Measurements from ENCODE around the gene ZWILCH. TPM values are rescaled to one million over a fixed set of nuclear protein-coding genes. Genes with fewer than 3 reads are reported as not detected.

Gene ZWILCH
- total and polyA plus RNA-seq, 2 of the 4 experiments (the other 2 are of a cell fraction), result 10.5 to 22.2 TPM

DNA sequence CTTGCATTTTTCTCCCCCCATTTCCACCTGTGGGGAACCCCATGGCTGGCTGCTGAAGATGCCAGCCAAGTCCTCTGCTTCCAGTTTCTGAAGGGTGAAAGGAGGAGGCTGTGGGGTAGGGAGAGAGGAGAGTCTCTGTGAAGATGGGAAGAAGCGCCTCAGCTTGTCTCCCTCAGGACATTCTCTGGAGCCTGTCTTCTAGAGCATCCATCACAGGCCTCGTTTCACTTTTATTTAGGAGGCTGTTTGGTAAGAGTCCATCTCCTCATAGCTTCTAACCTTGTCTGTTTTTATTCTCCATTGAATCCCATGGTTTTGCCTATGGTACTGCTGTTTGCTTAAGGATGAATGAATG, 69.4 kb downstream of the ZWILCH start:
- intact Hi-C loops (cut with micrococcal nuclease) (no loop called here), in situ Hi-C loops (cut with MboI; ENCODE audit: low sequenced_read_pairs) (no loop called here), dilution Hi-C loops (cut with HindIII; ENCODE audit: low sequenced_read_pairs, unreplicated experiment) (no loop called here)
- Histone ChIP-seq H4K91ac (ENCODE audit: insufficient read depth, low read depth, low read length) (no peak overlapping the region), H3K23ac (ENCODE audit: low read depth, low read length) (no peak overlapping the region), H3K27ac (ENCODE audit: insufficient read depth, low read length) (no peak overlapping the region), H3K18ac (ENCODE audit: low read depth, low read length) (no peak overlapping the region; the same call in 1 of the 2 replicates), H3K4ac (ENCODE audit: low read depth, low read length) (peak overlapping the region; percentile 38; the same call in 1 of the 2 replicates), H2AK9ac (replicated peaks; ENCODE audit: low read depth, low read length, poor library complexity) (no peak overlapping the region), H3K4me3 (ENCODE audit: insufficient read depth, low read depth, low read length) (no peak overlapping the region), H2AK5ac (ENCODE audit: low read depth, low read length) (peak overlapping the region; percentile 64; the same call in 1 of the 2 replicates), H2AFZ (replicated peaks; ENCODE audit: low read length, poor library complexity) (peak overlapping the region; percentile 78), H3K27me3 (ENCODE audit: control insufficient read depth, insufficient read depth, low read length) (no peaks in the 10 kb centered on the region), H3K79me1 (ENCODE audit: low read depth in 1 of 2, low read length in 2 of 2) (no peaks in the 10 kb centered on the region), H3K9ac (ENCODE audit: low read depth, low read length) (no peak overlapping the region), H2BK15ac (ENCODE audit: low read depth, low read length) (peak overlapping the region; percentile 60; the same call in 1 of the 3 replicates), H4K20me1 (ENCODE audit: insufficient read depth, low read length) (no peaks in the 10 kb centered on the region; the same call in 1 of the 2 replicates), H4K8ac (ENCODE audit: low read depth in 2 of 2, low read length in 2 of 2) (peak overlapping the region; percentile 59 to 67; a peak in 2 of 4 replicates), H2BK120ac (ENCODE audit: low read depth, low read length) (peak overlapping the region; percentile 8; the same call in 1 of the 2 replicates), H3K9me3 (ENCODE audit: control insufficient read depth, insufficient read depth, low read length) (no peaks in the 10 kb centered on the region), H3K36me3 (ENCODE audit: control insufficient read depth, insufficient read depth, low read length) (no peaks in the 10 kb centered on the region), H2BK20ac (ENCODE audit: low read depth, low read length) (no peak overlapping the region), H3K14ac (replicated peaks; ENCODE audit: low read depth, low read length) (peak overlapping the region; percentile 17; the same call in 1 of the 2 replicates), H3K56ac (ENCODE audit: extremely low read depth, insufficient read depth, low read length) (no peak overlapping the region), H3K4me1 (ENCODE audit: control insufficient read depth, insufficient read depth, low read length) (peaks cover 18% of the 10 kb centered on the region), H4K5ac (ENCODE audit: low read depth, low read length) (no peak overlapping the region), H2BK5ac (ENCODE audit: low read depth, low read length, poor library complexity, severe bottlenecking) (no peak overlapping the region), H3K9me1 (ENCODE audit: insufficient read depth, low read length) (peaks cover 16% of the 10 kb centered on the region), H3K4me2 (ENCODE audit: low read depth, low read length) (no peak overlapping the region)
- WGBS, 2 experiments (ENCODE audit: extremely low coverage in 2 of 2, insufficient read length in 1 of 2), result no CpG with 5 or more reads among the region's 2 CpGs
- no TSS peak for BruUV-seq (replicated peaks)
- ATAC-seq (ENCODE audit: low read depth) (no peak; the same call in 1 of the 2 replicates), DNase-seq (no peak)
- ChIA-PET POLR2A (ENCODE audit: unreplicated experiment) (no interaction called here), CTCF (interaction anchor here (0.7 kb wide), 1 partner anchor 8 kb away, joined by 3 read pairs; no protein-coding TSS in a partner anchor)
- TF ChIP-seq POLR2A (IDR thresholded peaks at IDR 0.05; ENCODE audit: low read depth, low read length) (no peak), FOS (IDR thresholded peaks at IDR 0.05; ENCODE audit: low read depth, low read length) (no peak), MAFK (IDR thresholded peaks at IDR 0.05; ENCODE audit: low read depth, low read length) (no peak), CHD1 (IDR thresholded peaks at IDR 0.05; ENCODE audit: low read depth, low read length) (no peak), MAZ (IDR thresholded peaks at IDR 0.05; ENCODE audit: borderline replicate concordance, low read depth, low read length) (no peak), RAD21 (IDR thresholded peaks at IDR 0.05; ENCODE audit: low read length) (no peak), RFX5 (IDR thresholded peaks at IDR 0.05; ENCODE audit: low read depth, low read length) (no peak), NFE2L2 (IDR thresholded peaks at IDR 0.05; ENCODE audit: low read depth, low read length) (no peak), BHLHE40 (IDR thresholded peaks at IDR 0.05; ENCODE audit: low read depth, low read length) (no peak; the same call in 1 of the 2 replicates), SMC3 (IDR thresholded peaks at IDR 0.05; ENCODE audit: low read depth, low read length) (no peak), CEBPB (IDR thresholded peaks at IDR 0.05; ENCODE audit: low read depth, low read length) (no peak), MXI1 (IDR thresholded peaks at IDR 0.05; ENCODE audit: borderline replicate concordance, low read depth, low read length) (no peak), RCOR1 (IDR thresholded peaks at IDR 0.05; ENCODE audit: insufficient replicate concordance, low read length) (no peak)
- TF ChIP-seq, protein P1, sequence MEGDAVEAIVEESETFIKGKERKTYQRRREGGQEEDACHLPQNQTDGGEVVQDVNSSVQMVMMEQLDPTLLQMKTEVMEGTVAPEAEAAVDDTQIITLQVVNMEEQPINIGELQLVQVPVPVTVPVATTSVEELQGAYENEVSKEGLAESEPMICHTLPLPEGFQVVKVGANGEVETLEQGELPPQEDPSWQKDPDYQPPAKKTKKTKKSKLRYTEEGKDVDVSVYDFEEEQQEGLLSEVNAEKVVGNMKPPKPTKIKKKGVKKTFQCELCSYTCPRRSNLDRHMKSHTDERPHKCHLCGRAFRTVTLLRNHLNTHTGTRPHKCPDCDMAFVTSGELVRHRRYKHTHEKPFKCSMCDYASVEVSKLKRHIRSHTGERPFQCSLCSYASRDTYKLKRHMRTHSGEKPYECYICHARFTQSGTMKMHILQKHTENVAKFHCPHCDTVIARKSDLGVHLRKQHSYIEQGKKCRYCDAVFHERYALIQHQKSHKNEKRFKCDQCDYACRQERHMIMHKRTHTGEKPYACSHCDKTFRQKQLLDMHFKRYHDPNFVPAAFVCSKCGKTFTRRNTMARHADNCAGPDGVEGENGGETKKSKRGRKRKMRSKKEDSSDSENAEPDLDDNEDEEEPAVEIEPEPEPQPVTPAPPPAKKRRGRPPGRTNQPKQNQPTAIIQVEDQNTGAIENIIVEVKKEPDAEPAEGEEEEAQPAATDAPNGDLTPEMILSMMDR (conservative IDR thresholded peaks at IDR 0.05; ENCODE audit: low read depth, low read length), result no peak
- TF ChIP-seq, protein P2, sequence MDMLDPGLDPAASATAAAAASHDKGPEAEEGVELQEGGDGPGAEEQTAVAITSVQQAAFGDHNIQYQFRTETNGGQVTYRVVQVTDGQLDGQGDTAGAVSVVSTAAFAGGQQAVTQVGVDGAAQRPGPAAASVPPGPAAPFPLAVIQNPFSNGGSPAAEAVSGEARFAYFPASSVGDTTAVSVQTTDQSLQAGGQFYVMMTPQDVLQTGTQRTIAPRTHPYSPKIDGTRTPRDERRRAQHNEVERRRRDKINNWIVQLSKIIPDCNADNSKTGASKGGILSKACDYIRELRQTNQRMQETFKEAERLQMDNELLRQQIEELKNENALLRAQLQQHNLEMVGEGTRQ (IDR thresholded peaks at IDR 0.05; ENCODE audit: low read depth, low read length), result no peak
- TF ChIP-seq, protein P3, sequence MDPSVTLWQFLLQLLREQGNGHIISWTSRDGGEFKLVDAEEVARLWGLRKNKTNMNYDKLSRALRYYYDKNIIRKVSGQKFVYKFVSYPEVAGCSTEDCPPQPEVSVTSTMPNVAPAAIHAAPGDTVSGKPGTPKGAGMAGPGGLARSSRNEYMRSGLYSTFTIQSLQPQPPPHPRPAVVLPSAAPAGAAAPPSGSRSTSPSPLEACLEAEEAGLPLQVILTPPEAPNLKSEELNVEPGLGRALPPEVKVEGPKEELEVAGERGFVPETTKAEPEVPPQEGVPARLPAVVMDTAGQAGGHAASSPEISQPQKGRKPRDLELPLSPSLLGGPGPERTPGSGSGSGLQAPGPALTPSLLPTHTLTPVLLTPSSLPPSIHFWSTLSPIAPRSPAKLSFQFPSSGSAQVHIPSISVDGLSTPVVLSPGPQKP (IDR thresholded peaks at IDR 0.05; ENCODE audit: borderline replicate concordance, low read depth, low read length), result no peak
